ENCODE measurements around the gene MEOX2. TPM values are rescaled to one million over a fixed set of nuclear protein-coding genes. Genes with fewer than 3 reads are reported as not detected.

Gene MEOX2
- total RNA-seq, 4 donors from 2014 or later = 0.51 to 16.9 (median 5.7) TPM

DNA sequence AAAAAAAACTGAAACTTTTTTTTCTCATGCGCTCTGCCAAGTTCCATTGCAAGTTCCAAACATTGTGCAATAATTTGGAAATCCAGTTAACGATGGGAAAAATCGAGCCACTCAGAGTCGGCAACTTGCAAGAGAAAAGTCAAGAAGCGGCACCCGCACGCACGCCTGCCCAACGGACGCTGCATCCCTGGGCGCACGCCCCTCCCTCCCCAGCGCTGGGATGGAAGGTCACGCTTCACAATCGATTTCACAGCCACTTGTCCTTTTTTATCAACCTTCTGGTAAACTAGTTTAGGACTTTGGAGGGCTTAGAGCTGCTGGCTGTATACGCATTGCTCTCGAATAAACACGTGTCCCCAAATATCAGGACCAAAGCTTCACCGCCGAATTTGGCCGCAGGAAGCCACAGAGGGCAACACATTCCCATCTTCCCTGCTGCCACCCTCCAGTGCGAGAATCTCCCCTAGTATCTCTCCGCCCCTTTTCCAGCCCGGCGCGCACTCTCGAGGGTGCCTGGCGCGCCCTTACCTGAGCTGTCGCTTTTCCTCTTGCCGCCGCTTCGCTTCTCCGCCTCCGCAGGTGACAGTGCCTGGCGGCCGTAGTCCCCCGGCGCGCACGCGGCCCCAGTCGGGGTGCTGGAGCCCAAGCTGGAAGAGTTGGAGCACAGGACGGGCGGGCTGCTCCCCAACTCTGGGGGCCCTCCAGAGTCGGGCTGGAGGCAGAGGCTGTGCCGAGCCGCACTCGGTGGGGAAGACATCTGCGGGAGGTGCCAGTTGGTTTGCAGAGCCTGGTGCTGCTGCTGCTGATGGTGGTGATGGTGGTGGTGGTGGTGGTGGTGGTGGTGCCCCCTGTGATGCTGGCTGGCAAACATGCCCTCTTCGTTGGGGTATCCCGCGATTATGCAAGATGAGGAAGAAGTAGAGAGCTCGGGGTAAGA lies 857 bp downstream of the MEOX2 start:
- Histone ChIP-seq H3K4me3 (peak overlapping the region; percentile 45 to 53), H3K36me3 (no peaks in the 10 kb centered on the region), H3K4me1 (no peaks in the 10 kb centered on the region), H3K27me3 (peaks cover 0 to 31% of the 10 kb centered on the region in 2 donors), H3K27ac (peak overlapping the region; percentile 85 to 86), H3K9me3 (no peaks in the 10 kb centered on the region)
- intact Hi-C loops (cut with DNase I; ENCODE audit: low total_unique reads) = no loop called here
- peak; percentile 43 to 52 for DNase-seq
- TF ChIP-seq CTCF (IDR thresholded peaks at IDR 0.05) (no peak), POLR2A (IDR thresholded peaks at IDR 0.05) (peak in 1 of 2 donors; percentile 19)

DNA sequence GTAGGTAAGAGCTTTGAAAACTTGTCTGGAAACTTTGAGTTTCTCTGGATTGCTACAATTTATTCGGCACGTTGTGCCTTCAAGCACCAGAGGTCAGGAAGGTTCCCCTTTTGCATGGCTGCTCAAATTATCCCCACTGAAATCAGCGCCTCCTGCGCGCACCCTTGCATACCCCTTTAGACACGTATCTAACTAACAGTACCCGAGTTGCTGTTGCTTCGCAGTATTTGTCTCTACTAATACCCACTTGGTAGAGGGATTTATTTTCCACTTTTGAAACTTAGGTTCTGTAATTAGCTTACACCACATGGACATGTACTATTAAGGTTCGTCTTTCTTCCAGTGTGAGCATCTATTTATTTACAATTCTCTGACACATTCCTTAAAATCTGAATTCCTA lies 1.6 kb downstream of the MEOX2 start:
- Histone ChIP-seq H3K36me3 (no peaks in the 10 kb centered on the region), H3K27me3 (peaks cover 0 to 31% of the 10 kb centered on the region in 2 donors), H3K9me3 (no peaks in the 10 kb centered on the region), H3K4me3 (peak overlapping the region; percentile 45 to 53), H3K27ac (peak overlapping the region; percentile 85 to 86), H3K4me1 (no peaks in the 10 kb centered on the region)
- peak; percentile 22 to 27 for DNase-seq
- intact Hi-C loops (cut with DNase I; ENCODE audit: low total_unique reads) = no loop called here
- no peak for TF ChIP-seq CTCF (IDR thresholded peaks at IDR 0.05)
- peak in 1 of 2 donors; percentile 5 for TF ChIP-seq POLR2A (IDR thresholded peaks at IDR 0.05)

DNA sequence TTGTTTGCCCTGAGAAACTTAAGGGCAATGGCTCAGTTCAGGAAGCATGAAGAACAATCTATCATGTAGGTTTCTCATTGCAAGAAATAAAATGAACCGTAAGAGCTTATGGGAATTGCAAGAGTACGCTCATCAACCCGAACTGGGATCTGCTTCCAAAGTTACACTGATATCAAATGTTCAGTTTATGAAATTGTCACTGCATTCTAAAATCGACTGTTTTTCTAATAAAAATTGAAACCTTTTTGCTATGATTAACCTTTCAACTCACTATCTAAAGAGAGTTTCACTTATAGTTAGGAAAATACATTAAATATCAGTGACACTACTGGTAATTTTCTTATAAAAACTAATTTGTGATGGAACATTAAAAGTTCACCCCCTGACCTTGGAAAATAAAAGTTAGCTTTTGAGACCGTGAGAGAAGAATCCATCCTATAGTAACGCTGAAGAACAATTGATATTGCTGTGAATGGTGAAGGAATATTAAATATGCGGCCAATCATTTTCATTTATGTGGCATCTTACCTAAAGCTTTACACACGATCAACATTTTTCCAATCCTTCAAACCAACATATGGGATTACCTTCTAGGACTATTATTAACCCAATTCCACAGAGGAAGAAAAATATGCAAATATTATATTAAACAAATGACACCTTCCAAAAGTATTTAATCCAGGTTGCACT lies 2.2 kb downstream of the MEOX2 start:
- Histone ChIP-seq H3K36me3 (no peaks in the 10 kb centered on the region), H3K9me3 (no peaks in the 10 kb centered on the region), H3K4me1 (no peaks in the 10 kb centered on the region), H3K4me3 (peak overlapping the region; percentile 16 to 45), H3K27me3 (peaks cover 0 to 31% of the 10 kb centered on the region in 2 donors), H3K27ac (peak overlapping the region; percentile 85 to 86)
- DNase-seq = no peak
- TF ChIP-seq CTCF (IDR thresholded peaks at IDR 0.05) = no peak
- TF ChIP-seq POLR2A (IDR thresholded peaks at IDR 0.05) = no peak
- intact Hi-C loops (cut with DNase I; ENCODE audit: low total_unique reads) = no loop called here

DNA sequence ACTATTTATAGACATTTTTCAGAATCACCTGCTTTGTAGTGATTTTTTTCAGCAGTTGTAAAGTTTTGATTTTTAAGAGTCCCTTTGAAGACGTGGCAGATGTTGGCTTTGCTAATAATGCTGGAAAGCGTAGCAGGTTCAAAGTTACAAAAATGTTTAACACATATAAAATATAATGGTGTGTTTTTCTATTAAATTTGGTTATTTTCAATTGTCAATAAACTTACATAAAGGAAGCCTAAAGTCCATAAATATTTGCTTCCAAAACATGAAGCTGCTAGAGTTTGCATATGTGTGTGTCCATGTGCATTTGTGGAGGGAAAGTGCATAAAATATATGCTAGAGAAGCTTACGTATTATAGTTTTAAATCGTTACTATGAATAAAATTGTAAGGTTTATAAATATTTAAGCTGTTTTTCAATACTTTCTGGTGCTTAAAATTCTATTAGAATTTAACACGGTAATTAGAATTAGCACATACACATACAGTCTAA lies 3.7 kb downstream of the MEOX2 start:
- peaks cover 0 to 25% of the 10 kb centered on the region in 2 donors for H3K27me3 ChIP-seq
- DNase-seq = no peak
- no peaks in the 10 kb centered on the region for H3K36me3 ChIP-seq
- TF ChIP-seq POLR2A (IDR thresholded peaks at IDR 0.05) (no peak), CTCF (IDR thresholded peaks at IDR 0.05) (no peak)
- H3K4me1 ChIP-seq = no peaks in the 10 kb centered on the region
- no peak overlapping the region for H3K4me3 ChIP-seq
- H3K27ac ChIP-seq = peak overlapping the region; percentile 2 to 86
- no peaks in the 10 kb centered on the region for H3K9me3 ChIP-seq
- intact Hi-C loops (cut with DNase I; ENCODE audit: low total_unique reads) = no loop called here

All from uterus (tissue), 4 donors.